Activated CD4-positive, alpha-beta T cell treated with anti-CD3 and anti-CD28 coated beads for 36 hours (primary cell): ENCODE measurements around the gene SSTR1. TPM values are rescaled to one million over a fixed set of nuclear protein-coding genes. Genes with fewer than 3 reads are reported as not detected.
"Not testable (repeated sequence)": the region's sequence is repeated elsewhere in the genome, so short reads cannot be mapped to it uniquely, and the experiment has no call there.

Experiments
- ATAC-seq: fragments of 200-7000 bp; cut with Tn5 transposase; one replicate; pipeline ENCODE4 v1.10.0; 2021; ENCODE audit warnings: mild to moderate bottlenecking, moderate library complexity
- CTCF ChIA-PET: fragments of 350-600 bp; sonication (Branson Sonifier 250); formaldehyde crosslinking; loops from one replicate; lab custom pipeline; 2021; ENCODE audit warnings: antibody characterized with exemption; lab: Charles Lee
- POLR2A ChIA-PET: fragments of 350-600 bp; sonication (Branson Sonifier 250); formaldehyde crosslinking; loops from one replicate; lab custom pipeline; 2021; ENCODE audit warnings: antibody characterized with exemption, inconsistent platforms; lab: Charles Lee
- DNase-seq: peaks from one replicate; pipeline ENCODE4 v3.0.0-alpha.2; 2020
- H3K27ac Mint-ChIP-seq: one replicate; pipeline ENCODE4 v1.8.0; 2021; ENCODE audit warnings: mixed read lengths
- H3K27me3 Mint-ChIP-seq: one replicate; pipeline ENCODE4 v1.8.0; 2021; ENCODE audit warnings: mixed read lengths
- H3K36me3 Mint-ChIP-seq: one replicate; pipeline ENCODE4 v1.8.0; 2021; ENCODE audit warnings: low read depth, mixed read lengths
- H3K4me1 Mint-ChIP-seq: one replicate; pipeline ENCODE4 v1.8.0; 2021; ENCODE audit warnings: mixed read lengths
- H3K4me3 Mint-ChIP-seq: one replicate; pipeline ENCODE4 v1.8.0; 2021; ENCODE audit warnings: mild to moderate bottlenecking, moderate library complexity, mixed read lengths
- H3K9me3 Mint-ChIP-seq: one replicate; pipeline ENCODE4 v1.8.0; 2021; ENCODE audit warnings: low read depth, mixed read lengths
- intact Hi-C, 2 experiments: fragments of 100-400 bp; cut with DNase I in 1 of 2; cut with micrococcal nuclease in 1 of 2; formaldehyde crosslinking; loops; one replicate each; pipeline versions ENCODE4 v1.14.2 to v1.15.1; 2022 to 2024; cut with DNase I, micrococcal nuclease
- total RNA-seq, 2 experiments: library from RNA; stranded (reverse); gene quantifications; one replicate each; pipeline ENCODE4 v1.2.3, GENCODE V29; 2021

SSTR1 gene
- total RNA-seq, 2 experiments from 2014 or later = not detected

GRCh38 chr14:38189930-38190726 is 17.6 kb upstream of the SSTR1 start:
- H3K4me1 Mint-ChIP-seq = no peaks in the 10 kb centered on the region
- intact Hi-C loops = no loop called here
- ATAC-seq (no peak), DNase-seq (no peak)
- POLR2A ChIA-PET = no interaction called here
- no peaks in the 10 kb centered on the region for H3K36me3 Mint-ChIP-seq
- H3K27ac Mint-ChIP-seq = no peak overlapping the region
- CTCF ChIA-PET = no interaction called here
- H3K9me3 Mint-ChIP-seq = no peaks in the 10 kb centered on the region
- H3K27me3 Mint-ChIP-seq = no peaks in the 10 kb centered on the region
- no peak overlapping the region for H3K4me3 Mint-ChIP-seq

- POLR2A ChIA-PET = not testable (repeated sequence)
Measured at GRCh38 chr14:38190846-38191245, 16.9 kb upstream of the SSTR1 start.

GRCh38 chr14:38191491-38191890 is 16.2 kb upstream of the SSTR1 start:
- H3K36me3 Mint-ChIP-seq, H3K4me1 Mint-ChIP-seq, H3K9me3 Mint-ChIP-seq, H3K27me3 Mint-ChIP-seq, CTCF ChIA-PET, H3K27ac Mint-ChIP-seq, H3K4me3 Mint-ChIP-seq, POLR2A ChIA-PET, intact Hi-C loops, DNase-seq, ATAC-seq: not testable (repeated sequence)

More at GRCh38 chr14:38190846-38191245, 16.9 kb upstream of the SSTR1 start:
- H3K9me3 Mint-ChIP-seq, H3K4me3 Mint-ChIP-seq, H3K4me1 Mint-ChIP-seq, ATAC-seq, H3K27ac Mint-ChIP-seq, H3K36me3 Mint-ChIP-seq, intact Hi-C loops, CTCF ChIA-PET, DNase-seq, H3K27me3 Mint-ChIP-seq: not testable (repeated sequence)

- intact Hi-C loops = loop anchor here (1.0 kb wide), 2 partner anchors 211 to 294 kb away; no protein-coding TSS in a partner anchor
- H3K4me1 Mint-ChIP-seq = peaks cover 3% of the 10 kb centered on the region
- ChIA-PET POLR2A (no interaction called here), CTCF (interaction anchor here (0.6 to 1.7 kb wide), 14 partner anchors 9 to 608 kb away, joined by 3 to 6 read pairs (median 4); no protein-coding TSS in a partner anchor)
- no peak overlapping the region for H3K27ac Mint-ChIP-seq
- H3K27me3 Mint-ChIP-seq = no peaks in the 10 kb centered on the region
- DNase-seq = no peak
- H3K4me3 Mint-ChIP-seq = no peak overlapping the region
- H3K9me3 Mint-ChIP-seq = no peaks in the 10 kb centered on the region
- no peaks in the 10 kb centered on the region for H3K36me3 Mint-ChIP-seq
- ATAC-seq = no peak
Measured at GRCh38 chr14:38197001-38197783, 10.5 kb upstream of the SSTR1 start.

- intact Hi-C loops = loop anchor here (1.0 kb wide), 2 partner anchors 212 to 295 kb away; no protein-coding TSS in a partner anchor
- CTCF ChIA-PET = interaction anchor here (0.6 to 1.7 kb wide), 13 partner anchors 8 to 609 kb away, joined by 3 to 6 read pairs (median 3); no protein-coding TSS in a partner anchor
- ATAC-seq (no peak), DNase-seq (no peak)
- Mint-ChIP-seq H3K36me3 (no peaks in the 10 kb centered on the region), H3K27me3 (no peaks in the 10 kb centered on the region), H3K27ac (no peak overlapping the region), H3K4me3 (no peak overlapping the region), H3K9me3 (no peaks in the 10 kb centered on the region), H3K4me1 (peaks cover 3% of the 10 kb centered on the region)
- POLR2A ChIA-PET = no interaction called here
Measured at GRCh38 chr14:38197784-38198335, 9.8 kb upstream of the SSTR1 start.

- Mint-ChIP-seq H3K4me3 (no peak overlapping the region), H3K27ac (no peak overlapping the region), H3K36me3 (no peaks in the 10 kb centered on the region), H3K9me3 (no peaks in the 10 kb centered on the region), H3K27me3 (no peaks in the 10 kb centered on the region), H3K4me1 (peaks cover 3% of the 10 kb centered on the region)
- POLR2A ChIA-PET = no interaction called here
- CTCF ChIA-PET = interaction anchor here (0.9 to 1.7 kb wide), 3 partner anchors 20 to 34 kb away, joined by 3 to 6 read pairs (median 3); no protein-coding TSS in a partner anchor
- intact Hi-C loops = no loop called here
- ATAC-seq (no peak), DNase-seq (no peak)
Measured at GRCh38 chr14:38198425-38198824, 9.3 kb upstream of the SSTR1 start.

GRCh38 chr14:38199076-38199475 is 8.6 kb upstream of the SSTR1 start:
- Mint-ChIP-seq H3K9me3 (no peaks in the 10 kb centered on the region), H3K36me3 (no peaks in the 10 kb centered on the region), H3K4me1 (peaks cover 3% of the 10 kb centered on the region), H3K27ac (no peak overlapping the region), H3K4me3 (no peak overlapping the region), H3K27me3 (no peaks in the 10 kb centered on the region)
- CTCF ChIA-PET = interaction anchor here (1.1 to 2.0 kb wide), 2 partner anchors 33 to 213 kb away, joined by 3 to 5 read pairs; no protein-coding TSS in a partner anchor
- ATAC-seq (no peak), DNase-seq (no peak)
- intact Hi-C loops = no loop called here
- POLR2A ChIA-PET = no interaction called here

- no peaks in the 10 kb centered on the region for H3K36me3 Mint-ChIP-seq
- no peaks in the 10 kb centered on the region for H3K9me3 Mint-ChIP-seq
- H3K27me3 Mint-ChIP-seq = no peaks in the 10 kb centered on the region
- no peak overlapping the region for H3K27ac Mint-ChIP-seq
- no peak overlapping the region for H3K4me3 Mint-ChIP-seq
- ATAC-seq (peak; percentile 66), DNase-seq (no peak)
- ChIA-PET POLR2A (no interaction called here), CTCF (interaction anchor here (1.3 to 2.0 kb wide), 2 partner anchors 24 to 213 kb away, joined by 3 to 5 read pairs; no protein-coding TSS in a partner anchor)
- peaks cover 3% of the 10 kb centered on the region for H3K4me1 Mint-ChIP-seq
- intact Hi-C loops = no loop called here
Measured at GRCh38 chr14:38199739-38200138, 8.0 kb upstream of the SSTR1 start.

GRCh38 chr14:38201137-38201828 is 6.4 kb upstream of the SSTR1 start:
- Mint-ChIP-seq H3K4me3 (no peak overlapping the region), H3K36me3 (no peaks in the 10 kb centered on the region), H3K27ac (no peak overlapping the region), H3K9me3 (no peaks in the 10 kb centered on the region), H3K4me1 (peaks cover 3% of the 10 kb centered on the region), H3K27me3 (peaks cover 3% of the 10 kb centered on the region)
- intact Hi-C loops = no loop called here
- ChIA-PET CTCF (no interaction called here), POLR2A (no interaction called here)
- DNase-seq (no peak), ATAC-seq (no peak)

GRCh38 chr14:38202444-38203191 is 5.1 kb upstream of the SSTR1 start:
- POLR2A ChIA-PET = no interaction called here
- CTCF ChIA-PET = no interaction called here
- DNase-seq = no peak
- Mint-ChIP-seq H3K9me3 (no peaks in the 10 kb centered on the region), H3K36me3 (no peaks in the 10 kb centered on the region), H3K4me1 (no peaks in the 10 kb centered on the region), H3K4me3 (no peak overlapping the region), H3K27me3 (peaks cover 10% of the 10 kb centered on the region), H3K27ac (no peak overlapping the region)
- no peak for ATAC-seq
- intact Hi-C loops = no loop called here
